RWPE2 (cell line): ENCODE measurements around the gene SLC35D1.

ENCODE experiments used
- ATAC-seq: fragments of 200-7000 bp; cut with Tn5 transposase; 3 replicates; pipeline ENCODE4 v1.9.1; 2021; ENCODE audit warnings: low read depth
- DNase-seq: peaks from one replicate; pipeline ENCODE4 v3.0.0-alpha.2; 2020; ENCODE audit warnings: low spot score
- H3K27ac ChIP-seq: fragments of 450-650 bp; 2 replicates; pipeline ENCODE4 v1.5.1; 2017; ENCODE audit warnings: mild to moderate bottlenecking; ENCODE audit not compliant: poor library complexity, severe bottlenecking
- H3K27me3 ChIP-seq: fragments of 250-450 bp; sonication (Bioruptor Pico); 2 replicates; pipeline ENCODE4 v1.5.1; 2021; ENCODE audit warnings: mild to moderate bottlenecking, moderate library complexity; ENCODE audit not compliant: insufficient read depth, poor library complexity, severe bottlenecking
- H3K36me3 ChIP-seq: fragments of 250-450 bp; sonication (Bioruptor Pico); 2 replicates; pipeline ENCODE4 v1.5.1; 2020; ENCODE audit warnings: low read depth, mild to moderate bottlenecking, moderate library complexity
- H3K4me1 ChIP-seq: fragments of 250-450 bp; sonication (Bioruptor Pico); 2 replicates; pipeline ENCODE4 v1.5.1; 2021; ENCODE audit warnings: mild to moderate bottlenecking, moderate library complexity; ENCODE audit not compliant: insufficient read depth, poor library complexity, severe bottlenecking
- H3K4me3 ChIP-seq: fragments of 250-450 bp; sonication (Bioruptor Pico); 2 replicates; pipeline ENCODE4 v1.5.1; 2021; ENCODE audit warnings: mild to moderate bottlenecking, moderate library complexity; ENCODE audit not compliant: severe bottlenecking
- H3K9me3 ChIP-seq: fragments of 250-450 bp; sonication (Bioruptor Pico); 2 replicates; pipeline ENCODE4 v1.5.1; 2021; ENCODE audit warnings: mild to moderate bottlenecking, moderate library complexity; ENCODE audit not compliant: severe bottlenecking
- CTCF ChIP-seq: fragments of 450-650 bp; IDR thresholded peaks from one replicate; pipeline ENCODE4 v1.5.1; 2017; ENCODE audit warnings: mild to moderate bottlenecking, moderate library complexity; ENCODE audit not compliant: poor library complexity, severe bottlenecking

Gene SLC35D1

GRCh38 chr1:66999640-67000400, 54.1 kb downstream of the SLC35D1 start:
- Histone ChIP-seq H3K27me3 (no peaks in the 10 kb centered on the region), H3K4me3 (no peak overlapping the region), H3K4me1 (peaks cover 3% of the 10 kb centered on the region), H3K9me3 (no peaks in the 10 kb centered on the region), H3K27ac (no peak overlapping the region), H3K36me3 (peaks cover 25% of the 10 kb centered on the region)
- DNase-seq = no peak
- no peak for TF ChIP-seq CTCF
- no peak for ATAC-seq

- H3K4me1 ChIP-seq = peaks cover 3% of the 10 kb centered on the region
- ATAC-seq (no peak), DNase-seq (no peak)
- H3K27ac ChIP-seq = no peak overlapping the region
- no peaks in the 10 kb centered on the region for H3K9me3 ChIP-seq
- H3K36me3 ChIP-seq = peaks cover 21% of the 10 kb centered on the region
- TF ChIP-seq CTCF = no peak
- H3K4me3 ChIP-seq = no peak overlapping the region
- H3K27me3 ChIP-seq = no peaks in the 10 kb centered on the region
Observed at GRCh38 chr1:66998972-66999371, 55.0 kb downstream of the SLC35D1 start.

GRCh38 chr1:66996018-66996682, 57.8 kb downstream of the SLC35D1 start:
- no peak overlapping the region for H3K4me3 ChIP-seq
- H3K27ac ChIP-seq = no peak overlapping the region
- H3K9me3 ChIP-seq = no peaks in the 10 kb centered on the region
- ATAC-seq (peak; percentile 59), DNase-seq (no peak)
- no peaks in the 10 kb centered on the region for H3K27me3 ChIP-seq
- peaks cover 3% of the 10 kb centered on the region for H3K4me1 ChIP-seq
- H3K36me3 ChIP-seq = peaks cover 15% of the 10 kb centered on the region
- TF ChIP-seq CTCF = peak; percentile 92

- Histone ChIP-seq H3K4me3 (no peak overlapping the region), H3K9me3 (no peaks in the 10 kb centered on the region), H3K36me3 (peaks cover 17% of the 10 kb centered on the region), H3K27me3 (no peaks in the 10 kb centered on the region), H3K27ac (no peak overlapping the region), H3K4me1 (no peaks in the 10 kb centered on the region)
- ATAC-seq (no peak), DNase-seq (no peak)
- no peak for TF ChIP-seq CTCF
Observed at GRCh38 chr1:66993076-66993475, 60.9 kb downstream of the SLC35D1 start.

- Histone ChIP-seq H3K4me1 (peaks cover 3% of the 10 kb centered on the region), H3K36me3 (peaks cover 83% of the 10 kb centered on the region), H3K4me3 (no peak overlapping the region), H3K9me3 (no peaks in the 10 kb centered on the region), H3K27ac (no peak overlapping the region), H3K27me3 (no peaks in the 10 kb centered on the region)
- DNase-seq = no peak
- no peak for TF ChIP-seq CTCF
- ATAC-seq = no peak
Observed at GRCh38 chr1:66985835-66986234, 68.1 kb downstream of the SLC35D1 start.
